GM12878 (cell line): Measurements from ENCODE around the gene SPTA1. TPM values are rescaled to one million over a fixed set of nuclear protein-coding genes. Genes with fewer than 3 reads are reported as not detected.
"Not testable (repeated sequence)": the region's sequence is repeated elsewhere in the genome, so short reads cannot be mapped to it uniquely, and the experiment has no call there.

ENCODE experiments used
- ATAC-seq: fragments of 200-7000 bp; cut with Tn5 transposase; 3 replicates; pipeline ENCODE4 v1.9.1; 2020; ENCODE audit warnings: mild to moderate bottlenecking, moderate library complexity
- BruUV-seq: library from RNA; stranded (reverse); fragments of 400-500 nt; replicated peaks from 2 replicates; lab custom pipeline; 2021; lab: Mats Ljungman, UMichigan
- CTCF ChIA-PET: fragments of 300-600 bp; sonication (Branson Sonifier 250); formaldehyde crosslinking; extraction: SDS; loops from one replicate; lab custom pipeline; 2021; ENCODE audit warnings: inconsistent platforms; lab: Yijun Ruan, JAX
- POLR2A ChIA-PET: fragments of 350-600 bp; formaldehyde crosslinking; extraction: SDS; loops from one replicate; lab custom pipeline; 2021; ENCODE audit warnings: inconsistent platforms; lab: Charles Lee
- RAD21 ChIA-PET: fragments of 300-600 bp; sonication (Branson Sonifier 250); formaldehyde crosslinking; loops from one replicate; lab custom pipeline; 2023; ENCODE audit warnings: antibody characterized with exemption; ENCODE audit not compliant: unreplicated experiment; lab: Charles Lee
- SMC1A ChIA-PET: fragments of 300-600 bp; sonication (Branson Sonifier 250); formaldehyde crosslinking; loops from one replicate; lab custom pipeline; 2023; ENCODE audit not compliant: unreplicated experiment, uncharacterized antibody; lab: Charles Lee
- DNase-seq: peaks from one replicate; pipeline ENCODE4 v3.0.0-alpha.2; 2011; ENCODE audit warnings: low read depth, low spot score
- FAIRE-seq: peaks from 3 replicates; lab custom pipeline; 2011; peaks lifted over from hg19 to GRCh38; lab: Jason Lieb, UNC
- H2AFZ ChIP-seq: 2 replicates; pipeline ENCODE4 v1.6.0; 2011; ENCODE audit warnings: low read depth, low read length, control low read depth; ENCODE audit not compliant: control insufficient read depth
- H3K27ac ChIP-seq: 2 replicates; pipeline ENCODE4 v1.5.1; 2011; ENCODE audit warnings: control low read depth; ENCODE audit not compliant: control insufficient read depth, insufficient read depth
- H3K27me3 ChIP-seq, 2 experiments: replicated peaks in 1 of 2; 2 replicates each; pipeline versions ENCODE4 v1.6.0 to v1.6.1; 2011; ENCODE audit warnings: low read length in 1 of 2; ENCODE audit not compliant: control insufficient read depth in 2 of 2, insufficient read depth in 2 of 2
- H3K36me3 ChIP-seq, 2 experiments: 2 replicates each; pipeline ENCODE4 v1.5.1; 2011; ENCODE audit warnings: low read length in 1 of 2; ENCODE audit not compliant: control insufficient read depth in 2 of 2, insufficient read depth in 2 of 2
- H3K4me1 ChIP-seq: 2 replicates; pipeline ENCODE4 v1.6.1; 2011; ENCODE audit warnings: mild to moderate bottlenecking, low read length, moderate library complexity, mixed read lengths; ENCODE audit not compliant: control insufficient read depth, insufficient read depth
- H3K4me2 ChIP-seq: 2 replicates; pipeline ENCODE4 v1.6.0; 2011; ENCODE audit warnings: control low read depth; ENCODE audit not compliant: control insufficient read depth, insufficient read depth
- H3K4me3 ChIP-seq: fragments of 200-600 bp; sonication (generic); 2 replicates; pipeline ENCODE4 v1.5.1; 2016
- H3K79me2 ChIP-seq: 2 replicates; pipeline ENCODE4 v1.6.0; 2011; ENCODE audit warnings: low read length; ENCODE audit not compliant: control insufficient read depth, insufficient read depth
- H3K9ac ChIP-seq: 2 replicates; pipeline ENCODE4 v1.8.0; 2011; ENCODE audit warnings: low read length, control low read depth, mixed read lengths; ENCODE audit not compliant: control insufficient read depth, insufficient read depth
- H3K9me3 ChIP-seq: replicated peaks from 3 replicates; pipeline ENCODE4 v1.5.1; 2011; ENCODE audit warnings: mild to moderate bottlenecking, low read length; ENCODE audit not compliant: control insufficient read depth, insufficient read depth
- H4K20me1 ChIP-seq: 2 replicates; pipeline ENCODE4 v1.6.0; 2011; ENCODE audit not compliant: control insufficient read depth, insufficient read depth
- FOXM1 ChIP-seq: IDR thresholded peaks from 2 replicates; pipeline ENCODE4 v1.6.1; 2012; ENCODE audit warnings: low read depth, mild to moderate bottlenecking, inconsistent platforms, low read length, moderate library complexity
- IRF4 ChIP-seq: IDR thresholded peaks from 2 replicates; pipeline ENCODE4 v1.6.1; 2011; ENCODE audit warnings: low read depth, low read length
- POLR2A ChIP-seq: IDR thresholded peaks from 2 replicates; pipeline ENCODE4 v1.6.1; 2011; ENCODE audit warnings: low read depth, mild to moderate bottlenecking, low read length
- RBBP5 ChIP-seq: fragments of 200-600 bp; sonication (generic); conservative IDR thresholded peaks from 2 replicates; pipeline ENCODE4 v1.6.1; 2016
- TAF1 ChIP-seq: IDR thresholded peaks from 2 replicates; pipeline ENCODE4 v1.6.1; 2011; ENCODE audit warnings: mild to moderate bottlenecking, low read depth, low read length, borderline replicate concordance
- WGBS: methylation state at CpG from one replicate; pipeline ENCODE4 v1.1.6; 2016; ENCODE audit warnings: low lambda C conversion rate; ENCODE audit not compliant: insufficient replicate concordance, insufficient coverage; ENCODE audit errors: missing lambda C conversion rate; 5-methylcytosine and 5-hydroxymethylcytosine counted together
- in situ Hi-C: fragments of 300-500 bp; cut with MboI; formaldehyde crosslinking; loops from 9 replicates; pipeline ENCODE4 v1.14.3; 2018; ENCODE audit warnings: mixed read lengths
- intact Hi-C: fragments of 100-400 bp; cut with micrococcal nuclease; formaldehyde crosslinking; loops from one replicate; pipeline ENCODE4 v1.14.2; 2022; ENCODE audit not compliant: unreplicated experiment
- polyA plus RNA-seq, 11 experiments: library from polyadenylated mRNA; depleted of rRNA in 4 of 11; unstranded in 6 of 11; stranded (reverse) in 5 of 11; fragments of >200 nt; fragmentation: Nextera tagmentation in 4 of 11; fragmentation: Illumina TruSeq in 1 of 11; extraction: Ambion mirVana in 4 of 11; extraction: Trizol in 1 of 11; gene quantifications; 1 replicate in 1 of 11; 2 replicates in 10 of 11; pipeline versions ENCODE4 v1.2.1 to v1.2.3, GENCODE V29; 2011 to 2016; ENCODE audit warnings: inconsistent platforms in 2 of 11, missing spikeins in 2 of 11, low read depth in 1 of 11
- total RNA-seq, 4 experiments: library from RNA; depleted of rRNA in 3 of 4; stranded (reverse); fragments of >200 nt in 3 of 4; fragmentation: Illumina TruSeq in 1 of 4; extraction: Trizol in 1 of 4; gene quantifications; 2 replicates each; pipeline versions ENCODE4 v1.2.1 to v1.2.3, GENCODE V29; 2013 to 2021
- TF ChIP-seq, protein P1 (sequence below): fragments of 450-650 bp; formaldehyde crosslinking; IDR thresholded peaks from 2 replicates; pipeline ENCODE4 v1.4.0; 2020; ENCODE audit warnings: mild to moderate bottlenecking, moderate library complexity
- TF ChIP-seq, protein P2 (sequence below): IDR thresholded peaks from 2 replicates; pipeline ENCODE4 v1.6.1; 2012; ENCODE audit warnings: improper control_type of control experiment, low read depth, low read length; ENCODE audit not compliant: insufficient replicate concordance

Gene SPTA1
- total and polyA plus RNA-seq, 10 of the 15 experiments (the other 5 are each of a cell fraction or from before 2014, with no cell fraction given): under 0.01 to 0.21 (median 0.12) TPM; not detected in 5

DNA sequence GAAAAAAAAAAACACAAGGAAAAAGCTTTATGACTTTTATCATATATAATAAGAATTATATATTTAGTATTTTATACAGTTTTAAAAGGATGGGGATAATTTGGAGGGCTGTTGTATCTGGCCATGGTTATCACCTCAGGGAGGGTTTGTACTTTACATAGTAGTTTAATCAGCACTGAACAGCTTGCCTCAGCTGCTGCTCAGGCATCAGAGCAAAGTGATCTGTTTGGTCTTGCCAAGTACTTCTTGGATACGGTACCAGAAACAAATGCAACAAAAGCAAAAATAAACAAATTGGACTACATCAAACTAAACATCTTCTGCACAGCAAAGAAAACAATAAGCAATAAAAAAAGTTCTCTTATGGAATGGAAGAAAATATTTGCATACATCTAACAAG lies 2.6 kb upstream of the SPTA1 start (continued):
- TF ChIP-seq, protein P1, sequence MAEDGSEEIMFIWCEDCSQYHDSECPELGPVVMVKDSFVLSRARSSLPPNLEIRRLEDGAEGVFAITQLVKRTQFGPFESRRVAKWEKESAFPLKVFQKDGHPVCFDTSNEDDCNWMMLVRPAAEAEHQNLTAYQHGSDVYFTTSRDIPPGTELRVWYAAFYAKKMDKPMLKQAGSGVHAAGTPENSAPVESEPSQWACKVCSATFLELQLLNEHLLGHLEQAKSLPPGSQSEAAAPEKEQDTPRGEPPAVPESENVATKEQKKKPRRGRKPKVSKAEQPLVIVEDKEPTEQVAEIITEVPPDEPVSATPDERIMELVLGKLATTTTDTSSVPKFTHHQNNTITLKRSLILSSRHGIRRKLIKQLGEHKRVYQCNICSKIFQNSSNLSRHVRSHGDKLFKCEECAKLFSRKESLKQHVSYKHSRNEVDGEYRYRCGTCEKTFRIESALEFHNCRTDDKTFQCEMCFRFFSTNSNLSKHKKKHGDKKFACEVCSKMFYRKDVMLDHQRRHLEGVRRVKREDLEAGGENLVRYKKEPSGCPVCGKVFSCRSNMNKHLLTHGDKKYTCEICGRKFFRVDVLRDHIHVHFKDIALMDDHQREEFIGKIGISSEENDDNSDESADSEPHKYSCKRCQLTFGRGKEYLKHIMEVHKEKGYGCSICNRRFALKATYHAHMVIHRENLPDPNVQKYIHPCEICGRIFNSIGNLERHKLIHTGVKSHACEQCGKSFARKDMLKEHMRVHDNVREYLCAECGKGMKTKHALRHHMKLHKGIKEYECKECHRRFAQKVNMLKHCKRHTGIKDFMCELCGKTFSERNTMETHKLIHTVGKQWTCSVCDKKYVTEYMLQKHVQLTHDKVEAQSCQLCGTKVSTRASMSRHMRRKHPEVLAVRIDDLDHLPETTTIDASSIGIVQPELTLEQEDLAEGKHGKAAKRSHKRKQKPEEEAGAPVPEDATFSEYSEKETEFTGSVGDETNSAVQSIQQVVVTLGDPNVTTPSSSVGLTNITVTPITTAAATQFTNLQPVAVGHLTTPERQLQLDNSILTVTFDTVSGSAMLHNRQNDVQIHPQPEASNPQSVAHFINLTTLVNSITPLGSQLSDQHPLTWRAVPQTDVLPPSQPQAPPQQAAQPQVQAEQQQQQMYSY (CRISPR knock-in tag): no peak

DNA sequence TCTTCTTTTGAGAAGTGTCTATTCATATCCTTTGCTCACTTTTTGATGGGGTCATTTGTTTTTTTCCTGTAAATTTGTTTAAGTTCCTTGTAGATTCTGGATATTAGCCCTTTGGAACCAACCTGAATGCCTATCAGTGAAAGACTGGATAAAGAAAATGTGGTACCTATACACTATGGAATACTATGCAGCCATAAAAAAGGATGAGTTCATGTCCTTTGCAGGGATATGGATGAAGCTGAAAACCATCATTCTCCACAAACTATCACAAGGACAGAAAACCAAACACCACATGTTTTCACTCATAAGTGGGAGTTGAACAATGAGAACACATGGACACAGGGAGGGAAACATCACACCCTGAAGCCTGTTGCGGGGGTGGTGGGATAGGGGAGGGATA lies 1.8 kb upstream of the SPTA1 start:
- H3K9me3 ChIP-seq, H4K20me1 ChIP-seq, H3K27me3 ChIP-seq, FAIRE-seq, CTCF ChIA-PET, in situ Hi-C loops, SMC1A ChIA-PET, intact Hi-C loops, ATAC-seq, H3K4me1 ChIP-seq, H2AFZ ChIP-seq, H3K79me2 ChIP-seq, BruUV-seq, H3K36me3 ChIP-seq, H3K4me2 ChIP-seq, H3K27ac ChIP-seq, H3K4me3 ChIP-seq, H3K9ac ChIP-seq, POLR2A ChIA-PET, DNase-seq, RAD21 ChIA-PET: not testable (repeated sequence)
- 0% methylated on average over 1 of the region's 1 CpG for WGBS

DNA sequence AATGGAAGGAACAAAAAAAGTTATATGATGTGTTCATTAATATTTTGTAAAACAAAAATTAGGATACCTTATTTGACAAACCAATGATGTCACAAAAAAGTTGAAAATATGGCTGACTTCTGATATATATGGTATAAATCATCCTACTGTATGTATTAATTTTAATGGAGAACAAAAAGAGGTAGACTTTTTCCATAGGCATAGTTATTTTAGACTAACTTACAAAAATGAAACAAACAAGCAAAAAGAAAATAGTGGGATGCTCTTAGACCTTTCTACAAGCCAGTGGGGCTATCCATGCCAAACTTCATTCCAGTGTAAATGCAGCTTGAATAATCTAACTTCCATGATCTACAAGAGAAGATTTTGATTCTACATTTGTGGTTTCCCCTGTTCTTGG lies 522 bp upstream of the SPTA1 start:
- H3K27me3 ChIP-seq: peaks cover 0 to 2% of the 10 kb centered on the region in 2 experiments; a peak in 1 of 4 replicates
- in situ Hi-C loops (no loop called here), intact Hi-C loops (no loop called here)
- no peaks in the 10 kb centered on the region for H4K20me1 ChIP-seq
- ChIA-PET CTCF (interaction anchor here (1.0 kb wide), 1 partner anchor 12 kb away, joined by 3 read pairs; no protein-coding TSS in a partner anchor), RAD21 (no interaction called here), SMC1A (no interaction called here), POLR2A (no interaction called here)
- H3K4me2 ChIP-seq: no peak overlapping the region
- no peak overlapping the region for H3K27ac ChIP-seq
- no peaks in the 10 kb centered on the region for H3K4me1 ChIP-seq
- H3K9me3 ChIP-seq: no peaks in the 10 kb centered on the region
- no peaks in the 10 kb centered on the region for H3K36me3 ChIP-seq
- H3K79me2 ChIP-seq: no peaks in the 10 kb centered on the region
- H3K9ac ChIP-seq: no peak overlapping the region
- ATAC-seq (no peak), FAIRE-seq (no peak), DNase-seq (no peak)
- no peak overlapping the region for H3K4me3 ChIP-seq
- BruUV-seq: no TSS peak
- no peak overlapping the region for H2AFZ ChIP-seq
- TF ChIP-seq IRF4 (no peak), POLR2A (no peak), TAF1 (no peak), RBBP5 (no peak), FOXM1 (no peak)
- TF ChIP-seq, protein P2, sequence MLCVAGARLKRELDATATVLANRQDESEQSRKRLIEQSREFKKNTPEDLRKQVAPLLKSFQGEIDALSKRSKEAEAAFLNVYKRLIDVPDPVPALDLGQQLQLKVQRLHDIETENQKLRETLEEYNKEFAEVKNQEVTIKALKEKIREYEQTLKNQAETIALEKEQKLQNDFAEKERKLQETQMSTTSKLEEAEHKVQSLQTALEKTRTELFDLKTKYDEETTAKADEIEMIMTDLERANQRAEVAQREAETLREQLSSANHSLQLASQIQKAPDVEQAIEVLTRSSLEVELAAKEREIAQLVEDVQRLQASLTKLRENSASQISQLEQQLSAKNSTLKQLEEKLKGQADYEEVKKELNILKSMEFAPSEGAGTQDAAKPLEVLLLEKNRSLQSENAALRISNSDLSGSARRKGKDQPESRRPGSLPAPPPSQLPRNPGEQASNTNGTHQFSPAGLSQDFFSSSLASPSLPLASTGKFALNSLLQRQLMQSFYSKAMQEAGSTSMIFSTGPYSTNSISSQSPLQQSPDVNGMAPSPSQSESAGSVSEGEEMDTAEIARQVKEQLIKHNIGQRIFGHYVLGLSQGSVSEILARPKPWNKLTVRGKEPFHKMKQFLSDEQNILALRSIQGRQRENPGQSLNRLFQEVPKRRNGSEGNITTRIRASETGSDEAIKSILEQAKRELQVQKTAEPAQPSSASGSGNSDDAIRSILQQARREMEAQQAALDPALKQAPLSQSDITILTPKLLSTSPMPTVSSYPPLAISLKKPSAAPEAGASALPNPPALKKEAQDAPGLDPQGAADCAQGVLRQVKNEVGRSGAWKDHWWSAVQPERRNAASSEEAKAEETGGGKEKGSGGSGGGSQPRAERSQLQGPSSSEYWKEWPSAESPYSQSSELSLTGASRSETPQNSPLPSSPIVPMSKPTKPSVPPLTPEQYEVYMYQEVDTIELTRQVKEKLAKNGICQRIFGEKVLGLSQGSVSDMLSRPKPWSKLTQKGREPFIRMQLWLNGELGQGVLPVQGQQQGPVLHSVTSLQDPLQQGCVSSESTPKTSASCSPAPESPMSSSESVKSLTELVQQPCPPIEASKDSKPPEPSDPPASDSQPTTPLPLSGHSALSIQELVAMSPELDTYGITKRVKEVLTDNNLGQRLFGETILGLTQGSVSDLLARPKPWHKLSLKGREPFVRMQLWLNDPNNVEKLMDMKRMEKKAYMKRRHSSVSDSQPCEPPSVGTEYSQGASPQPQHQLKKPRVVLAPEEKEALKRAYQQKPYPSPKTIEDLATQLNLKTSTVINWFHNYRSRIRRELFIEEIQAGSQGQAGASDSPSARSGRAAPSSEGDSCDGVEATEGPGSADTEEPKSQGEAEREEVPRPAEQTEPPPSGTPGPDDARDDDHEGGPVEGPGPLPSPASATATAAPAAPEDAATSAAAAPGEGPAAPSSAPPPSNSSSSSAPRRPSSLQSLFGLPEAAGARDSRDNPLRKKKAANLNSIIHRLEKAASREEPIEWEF: no peak
